CD4-positive, alpha-beta T cell treated with Interleukin-15 for 1 hour (primary cell): ENCODE results near the gene SWAP70.
"Not testable (repeated sequence)": the region's sequence is repeated elsewhere in the genome, so short reads cannot be mapped to it uniquely, and the experiment has no call there.

Experiments
- DNase-seq: peaks from one replicate; pipeline ENCODE4 v3.0.0-alpha.2; 2020

Gene SWAP70

GRCh38 chr11:9726321-9727022 lies 62.6 kb downstream of the SWAP70 start:
- no peak for DNase-seq

DNA sequence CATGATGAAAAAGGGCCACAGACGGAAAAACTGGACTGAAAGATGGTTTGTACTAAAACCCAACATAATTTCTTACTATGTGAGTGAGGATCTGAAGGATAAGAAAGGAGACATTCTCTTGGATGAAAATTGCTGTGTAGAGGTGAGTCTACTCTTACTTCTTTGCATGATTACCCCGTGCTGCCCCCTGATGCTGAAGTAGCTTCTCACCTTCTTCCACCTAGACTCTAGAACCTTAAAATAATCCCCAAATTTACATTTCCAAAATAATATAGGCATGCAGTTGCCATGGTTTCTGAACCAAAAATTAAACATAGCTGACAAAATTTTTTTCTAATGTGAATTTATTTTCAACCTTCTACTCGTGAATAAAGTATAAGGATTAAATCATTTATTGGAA lies 64.2 kb downstream of the SWAP70 start:
- DNase-seq = no peak

DNA sequence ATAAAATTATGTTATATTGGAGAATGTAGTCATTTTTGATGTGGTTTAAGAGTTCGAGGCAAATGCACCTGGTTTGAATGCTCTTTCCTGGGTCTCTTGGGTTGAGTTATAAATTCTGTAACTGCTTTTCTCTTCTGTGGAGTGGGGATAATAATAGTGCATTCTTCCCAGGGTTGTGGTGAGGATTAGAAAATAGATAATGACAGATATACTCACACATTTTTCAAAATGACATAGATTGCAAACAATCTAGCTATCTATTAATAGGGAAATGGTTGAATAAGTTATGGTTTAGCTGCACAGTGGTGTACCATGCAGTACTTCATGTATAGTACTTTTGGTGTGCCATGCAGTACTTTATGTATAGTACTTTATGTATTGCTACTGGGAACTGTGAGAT lies 67.4 kb downstream of the SWAP70 start:
- no peak for DNase-seq

DNA sequence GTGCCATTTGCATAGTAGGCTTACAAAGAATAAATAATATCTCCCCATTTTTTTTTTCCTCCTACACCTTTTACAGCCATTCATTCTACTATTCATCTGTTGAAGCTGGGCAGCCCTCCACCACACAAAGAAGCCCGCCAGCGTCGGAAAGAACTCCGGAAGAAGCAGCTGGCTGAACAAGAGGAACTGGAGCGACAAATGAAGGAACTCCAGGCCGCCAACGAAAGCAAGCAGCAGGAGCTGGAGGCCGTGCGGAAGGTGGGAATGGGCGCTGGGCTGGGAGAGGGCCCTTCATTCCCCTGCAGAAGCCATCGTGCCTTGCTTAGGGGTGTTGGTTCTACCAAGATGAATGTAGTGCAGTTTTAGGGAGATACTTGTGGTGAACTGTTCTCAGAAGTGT lies 68.6 kb downstream of the SWAP70 start:
- no peak for DNase-seq

- DNase-seq = no peak
Observed at GRCh38 chr11:9733212-9733611, 69.3 kb downstream of the SWAP70 start.

GRCh38 chr11:9735236-9735635 lies 71.4 kb downstream of the SWAP70 start:
- no peak for DNase-seq

DNA sequence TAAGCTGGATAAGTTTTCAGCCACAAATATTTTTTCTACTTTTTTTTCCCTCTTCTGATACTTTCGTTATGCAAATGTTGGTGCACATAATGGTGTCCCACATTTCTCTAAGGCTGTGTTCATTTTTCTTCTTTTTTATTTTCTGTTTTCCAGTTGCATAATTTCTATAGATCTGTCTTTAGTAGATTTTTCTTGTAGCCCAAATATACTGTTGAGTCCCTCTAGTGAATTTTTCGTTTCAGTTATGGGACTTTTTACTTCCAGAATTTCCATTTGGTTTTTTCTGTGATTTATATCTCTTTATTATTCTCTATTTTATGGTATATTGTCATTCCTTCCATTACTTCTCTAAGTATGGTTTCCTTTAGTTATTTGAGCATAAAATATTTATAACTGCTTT lies 72.0 kb downstream of the SWAP70 start:
- no peak for DNase-seq

DNA sequence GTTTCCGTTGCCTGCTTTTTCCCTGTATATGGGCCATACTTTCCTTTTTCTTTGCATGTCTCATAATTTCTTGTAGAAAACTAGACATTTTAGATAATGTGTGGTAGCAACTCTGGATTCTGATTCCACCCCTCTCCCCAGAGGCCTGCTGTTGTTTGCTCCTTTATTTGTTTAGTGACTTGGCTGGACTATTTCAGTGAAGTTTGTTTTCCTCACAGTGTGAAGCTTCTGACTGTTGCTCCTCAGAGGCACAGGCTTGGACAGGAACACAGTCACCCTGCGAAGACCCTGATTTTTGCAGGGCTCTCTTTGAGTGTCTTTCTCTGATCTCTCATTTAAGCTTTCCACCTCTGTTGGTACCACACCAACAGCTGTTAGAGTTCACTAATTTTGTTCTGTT lies 72.5 kb downstream of the SWAP70 start:
- DNase-seq = no peak

- DNase-seq = peak; percentile 27
Observed at GRCh38 chr11:9738116-9738515, 74.2 kb downstream of the SWAP70 start.

GRCh38 chr11:9738707-9739106 lies 74.8 kb downstream of the SWAP70 start:
- DNase-seq = no peak

- DNase-seq = peak; percentile 35
Observed at GRCh38 chr11:9739123-9739900, 75.4 kb downstream of the SWAP70 start.

DNA sequence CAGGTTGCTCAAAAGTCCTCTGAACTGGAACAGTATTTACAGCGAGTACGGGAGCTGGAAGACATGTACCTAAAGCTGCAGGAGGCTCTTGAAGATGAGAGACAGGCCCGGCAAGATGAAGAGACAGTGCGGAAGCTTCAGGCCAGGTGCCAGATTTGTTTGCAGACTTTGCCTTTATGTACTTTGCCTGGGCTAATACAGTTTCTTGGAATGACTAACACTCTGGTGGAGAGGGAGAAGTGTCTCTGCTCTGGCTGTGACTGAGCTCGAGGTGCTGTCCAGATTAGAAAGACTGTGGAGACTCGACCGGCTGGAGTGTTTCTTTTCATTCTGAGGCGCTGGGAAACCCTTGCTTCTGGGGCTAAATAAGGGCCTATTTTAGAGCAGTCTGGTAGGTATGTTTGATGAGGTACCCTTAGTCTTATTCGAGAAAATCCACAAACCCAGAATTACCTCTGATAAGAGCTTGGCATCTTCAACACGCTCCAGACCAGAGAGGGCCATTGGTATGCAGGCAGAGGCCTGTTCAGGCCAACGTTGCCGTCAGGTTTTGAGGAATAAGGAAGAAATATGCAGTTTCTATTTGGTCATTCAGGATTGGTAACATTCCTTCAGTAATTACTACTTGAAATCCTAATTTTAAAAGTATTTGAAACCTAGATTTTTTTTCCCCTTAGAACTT lies 76.5 kb downstream of the SWAP70 start:
- no peak for DNase-seq

- no peak for DNase-seq
Observed at GRCh38 chr11:9741260-9741659, 77.4 kb downstream of the SWAP70 start.

- DNase-seq = not testable (repeated sequence)
Observed at GRCh38 chr11:9743512-9743911, 79.6 kb downstream of the SWAP70 start.

DNA sequence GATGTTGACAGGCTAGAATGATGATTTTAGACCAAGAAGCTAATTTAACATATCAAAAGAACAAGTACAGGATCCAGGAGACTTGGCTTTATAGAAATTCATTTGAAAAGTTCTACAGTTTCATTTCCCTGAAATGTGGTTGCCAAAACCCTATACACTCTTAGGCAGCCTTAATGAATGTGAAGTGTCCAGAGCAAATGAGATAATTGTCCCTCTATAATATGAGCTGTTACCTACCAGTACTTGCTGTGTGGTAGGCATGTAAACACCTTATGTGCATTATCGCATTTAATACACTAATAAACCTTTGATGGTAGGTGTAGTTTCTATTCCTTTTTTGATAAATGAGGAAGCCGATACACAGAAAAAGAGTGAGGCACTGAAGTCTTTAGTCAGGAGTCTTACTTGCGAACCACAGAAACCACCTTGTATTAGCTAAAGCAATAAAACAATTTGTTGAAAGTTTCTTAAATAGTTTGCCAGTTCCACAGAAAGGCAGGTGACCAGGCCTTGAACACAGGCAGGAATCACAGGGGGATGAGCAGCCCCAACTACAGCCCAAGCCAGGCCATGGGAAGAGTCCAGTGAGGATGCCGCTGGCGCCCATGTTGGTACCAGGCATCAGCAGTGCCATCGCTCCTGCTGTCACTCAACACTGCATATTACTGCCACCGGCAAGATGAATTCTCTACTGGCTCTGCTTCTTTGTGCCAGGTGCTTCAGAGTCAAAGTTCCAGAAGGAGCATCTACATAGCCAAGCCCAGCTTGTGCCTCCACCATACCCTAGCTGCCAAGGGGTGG lies 81.7 kb downstream of the SWAP70 start:
- DNase-seq = no peak

DNA sequence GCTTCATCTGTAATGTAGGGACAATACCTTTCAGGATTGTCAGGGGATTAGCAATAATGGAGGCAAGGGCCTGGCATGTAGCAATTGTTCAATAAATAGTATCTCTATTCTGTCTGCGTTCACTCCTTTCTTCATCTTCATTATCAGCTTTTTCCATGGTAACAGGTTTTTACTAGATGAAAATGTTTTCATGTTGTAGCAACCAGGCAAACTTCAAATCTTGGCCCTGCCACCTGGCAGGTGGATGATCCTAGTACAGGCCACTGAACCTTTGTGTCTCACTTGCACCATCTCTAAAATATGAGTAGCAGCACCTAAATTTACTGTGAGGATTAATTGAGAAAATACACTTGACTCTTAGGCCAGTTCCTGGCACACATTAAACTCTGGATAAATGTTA lies 83.4 kb downstream of the SWAP70 start:
- DNase-seq = no peak

DNA sequence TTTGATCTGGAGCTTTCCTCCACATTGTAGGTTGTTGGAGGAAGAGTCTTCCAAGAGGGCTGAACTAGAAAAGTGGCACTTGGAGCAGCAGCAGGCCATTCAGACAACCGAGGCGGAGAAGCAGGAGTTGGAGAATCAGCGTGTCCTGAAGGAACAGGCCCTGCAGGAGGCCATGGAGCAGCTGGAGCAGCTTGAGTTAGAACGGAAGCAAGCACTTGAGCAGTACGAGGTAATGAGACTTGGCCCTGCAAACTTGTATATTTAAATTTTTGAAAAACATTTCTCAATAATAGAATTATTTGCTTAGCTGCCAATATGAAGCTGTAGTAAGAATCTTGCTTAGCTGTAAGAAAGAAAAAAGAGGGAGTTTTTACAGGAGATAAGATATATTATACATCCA lies 84.0 kb downstream of the SWAP70 start:
- no peak for DNase-seq

DNA sequence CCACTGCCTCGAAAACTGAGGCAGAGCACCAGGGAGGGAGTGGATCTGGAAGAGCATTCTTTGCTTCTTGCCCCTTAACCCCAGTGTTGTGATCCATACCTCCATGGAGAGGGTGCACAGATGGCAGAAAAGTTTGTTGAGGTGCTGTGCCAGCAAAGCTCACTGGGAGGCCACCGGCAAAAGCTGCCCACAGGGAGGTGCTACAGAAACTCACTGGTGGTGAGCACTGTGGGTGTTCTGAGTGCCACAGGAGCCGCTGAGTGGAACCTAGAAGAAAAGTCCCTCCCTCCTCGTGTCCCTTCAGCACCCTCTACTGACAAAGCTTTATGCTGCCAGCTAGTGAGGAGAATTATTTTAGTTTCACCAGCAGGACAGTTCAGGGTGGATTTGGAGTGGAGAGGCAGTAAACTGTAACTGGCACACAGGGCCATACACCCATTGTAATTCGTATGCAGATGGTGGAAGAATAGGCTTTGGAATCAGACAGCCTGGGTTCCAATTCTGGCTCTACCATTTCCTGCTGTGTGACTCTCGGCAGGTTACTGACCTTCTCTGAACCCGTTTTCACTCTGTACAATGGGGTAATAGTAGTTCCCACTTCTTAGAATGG lies 84.6 kb downstream of the SWAP70 start:
- DNase-seq = peak; percentile 80

- no peak for DNase-seq
Observed at GRCh38 chr11:9750551-9750950, 86.7 kb downstream of the SWAP70 start.

GRCh38 chr11:9752091-9752490 lies 88.2 kb downstream of the SWAP70 start:
- no peak for DNase-seq

DNA sequence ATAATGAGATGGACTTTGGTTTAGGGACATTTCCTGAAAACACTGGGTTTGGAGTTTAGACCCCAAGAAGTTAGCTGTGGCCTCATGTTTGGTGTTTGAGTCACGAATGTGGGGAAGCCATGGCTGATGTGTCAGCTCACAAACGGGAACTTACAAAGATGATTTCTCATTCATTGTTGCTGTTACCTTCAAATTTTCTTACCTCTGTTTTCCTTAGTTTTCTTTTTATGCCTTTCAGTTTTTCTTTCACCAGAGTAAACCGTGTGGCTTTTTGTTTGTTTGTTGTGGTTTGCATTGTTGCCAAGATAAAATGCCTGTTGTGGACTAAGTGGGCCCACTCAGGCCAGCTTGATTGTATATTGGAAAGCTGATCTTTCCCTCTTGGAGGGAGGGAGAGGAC lies 89.1 kb downstream of the SWAP70 start:
- no peak for DNase-seq

- DNase-seq = no peak
Observed at GRCh38 chr11:9754010-9754471, 90.2 kb downstream of the SWAP70 start.
